Measurements from ENCODE around the gene DGCR2.
"Not testable (repeated sequence)": the region's sequence is repeated elsewhere in the genome, so short reads cannot be mapped to it uniquely, and the experiment has no call there.

- TF ChIP-seq CTCF, POLR2A, POLR2AphosphoS5 (IDR thresholded peaks at IDR 0.05): not testable (repeated sequence)
Observed at GRCh38 chr22:19035126-19035473, 87.1 kb downstream of the DGCR2 start.
